Ecto neural progenitor cell (in vitro differentiated cells): ENCODE data around the gene ANKRD13B.
"Not testable (repeated sequence)": the region's sequence is repeated elsewhere in the genome, so short reads cannot be mapped to it uniquely, and the experiment has no call there.

ENCODE experiments used
- DNase-seq: peaks from one replicate; pipeline ENCODE4 v3.0.0-alpha.2; 2018; ENCODE audit warnings: low spot score

Gene ANKRD13B

DNA sequence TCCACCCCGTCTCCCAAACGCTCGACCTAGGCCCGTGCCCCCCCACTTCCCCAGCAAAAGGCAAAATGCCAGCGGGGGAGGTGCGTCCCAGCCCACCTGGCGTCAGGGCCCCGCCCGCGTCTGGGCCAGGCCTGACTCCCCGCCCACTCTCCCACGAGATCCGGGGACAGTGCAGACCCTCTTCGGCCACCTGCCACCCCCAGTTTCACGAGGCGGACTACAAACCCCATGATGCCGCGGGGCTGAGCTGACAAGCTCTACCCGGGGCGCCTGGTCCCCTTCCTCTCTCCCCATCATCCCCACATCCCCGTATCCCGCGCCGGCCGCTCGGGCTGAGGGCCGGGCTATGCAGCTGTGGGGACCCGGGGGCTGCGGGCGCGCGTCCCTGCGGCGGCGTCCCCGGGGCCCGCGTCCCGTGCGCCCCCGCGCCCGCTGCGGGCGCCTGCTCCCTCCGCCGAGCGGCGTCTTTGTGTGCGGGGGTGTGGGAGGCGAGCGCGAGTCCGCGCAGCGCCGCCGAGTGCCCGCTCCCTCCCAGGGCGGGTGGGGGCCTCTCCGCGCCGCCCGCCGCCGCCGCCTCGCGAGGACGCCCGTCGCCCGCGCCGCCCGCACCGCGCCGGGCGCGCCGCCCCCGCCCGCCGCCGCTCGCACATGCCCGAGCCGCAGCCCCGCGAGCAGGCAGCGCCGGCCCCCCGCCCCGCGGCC is at the start of gene ANKRD13B:
ANKRD13B (plus strand) TSS at position 283 of the 702 bp plus-strand sequence. CDS start 490 bp downstream, outside the sequence.
- DNase-seq = peak; percentile 82

DNA sequence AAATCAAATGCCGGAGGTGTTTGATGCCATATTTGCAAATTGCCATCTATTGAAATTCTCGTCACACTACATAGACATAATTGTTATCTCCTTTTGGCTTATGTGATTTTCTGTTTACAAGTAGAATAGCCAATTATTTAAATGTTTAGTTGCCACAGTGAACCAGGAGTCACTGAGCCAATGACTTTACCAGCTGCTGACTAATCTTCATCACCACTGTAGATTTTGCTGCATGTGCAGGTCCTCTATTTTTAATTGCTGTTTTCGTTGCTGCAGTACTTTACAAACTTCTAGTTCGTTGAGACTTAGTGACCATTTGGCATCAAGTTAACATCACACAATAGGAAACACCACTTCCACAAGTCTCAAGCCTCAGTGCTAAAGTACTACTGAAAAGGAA is 48.9 kb upstream of the ANKRD13B start:
- no peak for DNase-seq

DNA sequence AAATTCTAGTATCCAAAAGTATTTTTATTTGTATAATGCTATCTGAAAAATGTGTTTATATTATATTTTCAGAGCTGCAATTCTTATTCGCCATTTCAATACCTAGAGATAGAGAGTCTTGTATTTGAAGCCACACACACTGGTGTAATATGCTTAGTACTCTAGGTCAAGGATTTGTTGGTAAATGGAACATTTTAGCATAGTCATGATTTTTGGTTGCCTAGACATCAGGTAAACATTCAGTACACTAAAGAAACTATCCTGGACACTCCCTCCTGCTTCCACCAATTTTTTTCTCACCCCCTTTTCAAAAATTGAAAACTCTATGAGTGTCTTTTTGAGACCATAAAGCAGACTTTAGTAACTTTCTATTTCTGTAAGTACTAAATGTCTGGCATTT is 46.8 kb upstream of the ANKRD13B start:
- DNase-seq = no peak

GRCh38 chr17:29546830-29547229 is 46.1 kb upstream of the ANKRD13B start:
- DNase-seq = no peak

GRCh38 chr17:29549177-29549923 is 43.6 kb upstream of the ANKRD13B start:
- DNase-seq = no peak

- DNase-seq = no peak
Measured at GRCh38 chr17:29555840-29556239, 37.1 kb upstream of the ANKRD13B start.

GRCh38 chr17:29557085-29557738 is 35.7 kb upstream of the ANKRD13B start:
- DNase-seq = no peak

- no peak for DNase-seq
Measured at GRCh38 chr17:29557739-29558116, 35.2 kb upstream of the ANKRD13B start.

- DNase-seq = not testable (repeated sequence)
Measured at GRCh38 chr17:29558139-29558538, 34.8 kb upstream of the ANKRD13B start.

DNA sequence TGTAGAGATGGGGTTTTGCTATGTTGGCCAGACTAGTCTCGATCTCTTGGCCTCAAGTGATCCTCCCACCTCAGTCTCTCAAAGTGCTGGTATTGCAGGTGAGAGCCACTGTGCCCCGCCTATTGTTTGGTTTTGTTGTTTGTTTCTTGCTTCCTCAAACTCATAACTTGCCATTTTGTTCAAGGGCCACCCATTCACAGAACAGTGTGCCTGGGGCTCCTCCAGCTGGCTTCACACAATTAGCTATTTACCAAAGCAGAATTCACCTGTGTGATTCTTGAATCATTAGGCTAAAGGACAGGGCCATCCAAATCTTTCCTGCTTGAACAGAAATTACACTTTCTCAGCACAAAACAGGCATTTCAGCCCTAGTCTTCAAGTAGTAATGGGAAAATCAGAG is 33.3 kb upstream of the ANKRD13B start:
- no peak for DNase-seq

DNA sequence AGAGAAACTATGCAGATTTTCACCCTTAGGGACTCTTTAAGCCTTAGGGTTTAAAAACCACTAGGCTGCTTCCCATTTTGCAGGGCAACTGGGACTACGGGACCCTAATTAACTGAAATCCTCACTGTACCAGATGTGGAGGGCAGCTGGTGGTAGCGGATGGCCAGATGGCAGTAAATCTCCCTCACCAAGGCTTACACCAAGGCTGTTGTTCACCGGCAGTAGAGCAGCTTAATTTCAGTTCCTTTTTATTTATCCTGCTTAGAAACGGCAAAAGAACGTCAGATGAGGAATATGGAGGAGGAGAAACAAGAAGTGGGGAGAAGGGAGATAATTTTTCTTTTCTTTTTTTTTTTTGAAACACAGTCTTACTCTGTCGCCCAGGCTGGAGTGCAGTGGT is 32.6 kb upstream of the ANKRD13B start:
- no peak for DNase-seq

- DNase-seq = no peak
Measured at GRCh38 chr17:29561554-29562517, 31.1 kb upstream of the ANKRD13B start.

DNA sequence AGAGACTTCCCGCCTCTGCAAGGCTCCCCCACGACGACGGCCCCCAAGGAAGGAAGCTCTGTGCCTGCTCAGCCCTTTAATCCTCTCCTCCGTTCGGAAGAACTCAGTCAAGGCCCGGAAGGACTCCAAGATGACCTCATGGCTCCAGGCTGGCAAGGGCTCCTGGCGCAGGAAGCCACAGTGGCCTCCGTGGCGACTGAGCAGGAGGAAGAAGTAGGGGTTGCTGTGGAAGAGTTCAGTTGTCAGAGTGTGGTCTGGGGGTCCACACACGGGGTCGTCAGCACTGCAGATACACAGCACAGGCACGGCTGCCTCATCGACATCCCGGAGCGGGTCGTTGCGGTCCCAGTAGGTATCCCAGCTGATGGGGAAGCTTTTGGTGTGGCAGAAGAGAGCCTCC is 30.3 kb upstream of the ANKRD13B start:
- DNase-seq = no peak

GRCh38 chr17:29563816-29564215 is 29.1 kb upstream of the ANKRD13B start:
- no peak for DNase-seq

DNA sequence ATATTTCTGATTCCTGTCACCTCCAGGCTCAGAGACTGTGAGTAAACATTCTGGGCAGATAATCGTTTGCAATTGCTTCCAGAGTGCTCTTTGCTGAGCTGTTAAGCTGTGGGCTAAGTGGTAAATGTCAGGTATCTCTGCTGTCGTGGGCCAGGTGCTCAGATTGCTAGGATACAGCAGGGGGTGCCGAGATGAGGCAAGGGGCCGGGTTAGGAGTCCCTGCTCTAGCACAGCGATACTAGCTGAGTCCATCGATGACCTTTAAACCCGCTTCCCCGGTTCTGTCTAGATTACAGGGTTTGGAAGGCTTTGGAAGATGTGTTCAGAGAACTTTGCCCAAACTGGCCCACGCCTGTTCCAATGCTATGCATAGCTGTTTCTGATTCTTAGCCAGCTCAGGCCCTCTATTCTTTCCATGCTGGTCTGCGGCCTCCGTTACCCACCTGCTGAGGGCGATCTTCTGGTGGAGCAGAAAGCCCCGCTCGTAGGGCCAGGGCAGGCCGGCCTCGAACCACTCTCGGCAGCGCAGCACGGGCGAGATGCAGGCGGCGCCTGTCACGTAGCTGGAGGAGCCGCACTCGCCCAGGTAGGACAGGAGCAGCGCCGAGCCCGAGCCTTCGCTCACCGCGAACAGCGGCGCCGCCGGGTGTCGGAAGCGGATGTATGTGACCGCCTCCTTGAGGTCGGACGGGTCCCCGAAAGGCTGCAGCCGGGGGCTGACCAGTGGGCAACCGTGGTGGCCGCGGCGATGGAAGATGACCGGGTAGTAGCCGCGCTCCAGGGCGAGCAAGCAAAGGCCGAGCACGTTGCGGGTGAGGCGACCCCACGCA is 27.1 kb upstream of the ANKRD13B start:
- peak; percentile 83 for DNase-seq

DNA sequence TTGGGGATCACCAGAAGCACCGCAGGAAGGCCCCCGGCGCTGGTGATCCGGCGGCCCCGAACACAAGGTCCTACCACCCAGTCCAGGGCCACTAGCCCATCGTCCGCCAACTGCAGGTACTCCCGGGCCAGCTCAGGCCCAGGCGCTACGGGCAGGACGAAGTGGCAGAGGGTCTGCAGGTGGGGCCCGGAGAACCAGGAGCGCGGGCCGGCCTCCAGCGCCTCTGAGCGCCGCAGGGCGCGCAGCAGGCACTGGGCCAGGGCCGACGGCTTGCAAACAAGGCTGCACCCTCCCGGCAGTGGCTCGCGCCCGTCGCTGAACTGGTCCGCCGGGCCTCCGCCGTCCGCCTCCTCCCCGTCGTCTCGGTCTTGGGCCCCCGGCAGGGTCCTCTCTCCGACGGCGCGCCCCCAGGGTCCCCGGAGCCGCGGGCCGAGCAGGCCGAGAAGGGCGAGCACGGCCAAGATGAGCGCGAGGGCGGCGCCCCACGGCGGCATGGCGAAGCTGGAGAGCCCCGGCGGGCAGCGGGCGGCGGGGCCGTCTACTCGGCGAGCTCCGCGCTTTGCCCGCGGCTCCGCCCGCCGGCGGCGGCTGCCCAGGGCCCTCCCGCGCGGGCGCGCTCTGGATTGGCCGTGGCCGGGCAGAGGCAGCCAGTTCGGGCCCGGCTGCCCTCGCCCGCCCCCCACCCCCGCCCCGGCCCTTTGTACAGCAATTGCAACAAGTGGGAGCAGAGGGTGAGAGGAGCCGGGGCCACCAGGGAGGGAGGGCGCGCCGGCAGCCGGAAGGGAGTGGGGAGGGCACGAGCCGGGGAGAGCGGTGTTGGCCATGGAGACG is 26.2 kb upstream of the ANKRD13B start, which contains the start of gene ABHD15:
ABHD15 (minus strand) TSS at position 565 of the 831 bp plus-strand sequence; CDS start at position 494, 71 bp downstream.
- peak; percentile 82 for DNase-seq

GRCh38 chr17:29567304-29567553 is 25.7 kb upstream of the ANKRD13B start:
- peak; percentile 81 for DNase-seq

DNA sequence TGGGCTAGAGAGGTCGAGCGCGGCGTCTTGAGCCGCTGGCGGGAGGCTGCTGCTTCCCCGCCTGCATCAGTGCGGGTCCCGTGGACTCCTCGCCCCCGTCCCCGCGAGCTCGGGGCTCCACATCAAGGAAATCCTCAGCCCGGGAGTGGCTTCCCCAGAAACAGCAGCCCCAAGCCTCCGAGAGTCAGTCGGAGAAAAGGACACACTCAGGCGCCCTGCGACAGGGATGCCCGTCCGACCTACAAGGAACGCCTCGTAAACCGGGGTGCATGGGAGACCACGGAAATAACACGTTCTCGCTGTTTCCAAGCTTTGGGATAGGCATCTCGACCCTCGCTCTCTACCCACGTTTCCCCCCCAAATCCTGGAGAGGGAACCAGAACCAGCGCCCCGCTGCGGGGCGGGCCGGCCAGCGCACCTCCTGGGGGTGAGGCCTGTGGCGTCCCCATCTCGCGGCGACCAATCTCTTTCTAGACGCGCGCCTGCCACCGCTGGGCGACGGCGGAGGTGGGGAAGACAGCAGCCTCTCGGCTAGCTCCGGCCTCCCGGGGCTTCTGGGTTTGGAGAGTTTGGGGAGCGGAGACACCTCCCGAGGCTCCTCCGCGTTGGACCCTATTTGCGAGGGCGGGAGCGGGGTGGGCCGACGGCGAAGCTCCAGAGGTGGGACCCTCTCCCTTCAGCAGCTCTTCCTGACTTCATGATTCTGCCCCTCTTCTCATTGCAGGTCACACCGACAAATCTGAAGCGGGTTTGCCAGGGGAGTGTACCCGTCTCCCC is 25.2 kb upstream of the ANKRD13B start:
- DNase-seq = peak; percentile 89
